ENCODE measurements around the gene NUMBL.

The NUMBL gene

GRCh38 chr19:40691421-40692211, 1.2 kb upstream of the NUMBL start:
- Histone ChIP-seq H3K4me3 (ENCODE audit: low read length in 2 of 2) (no peak overlapping the region), H3K27ac (ENCODE audit: low read depth in 2 of 2, low read length in 2 of 2) (peak overlapping the region; percentile 63 to 79), H3K9me3 (ENCODE audit: control insufficient read depth in 2 of 2, low read length in 2 of 2) (no peaks in the 10 kb centered on the region), H3K4me1 (ENCODE audit: control insufficient read depth in 2 of 2, insufficient read depth in 2 of 2, low read length in 2 of 2) (peaks cover 20 to 32% of the 10 kb centered on the region in 2 donors), H3K27me3 (ENCODE audit: control insufficient read depth in 2 of 2, insufficient read depth in 2 of 2, low read length in 2 of 2) (no peaks in the 10 kb centered on the region), H3K36me3 (ENCODE audit: control insufficient read depth in 2 of 2, insufficient read depth in 2 of 2, low read length in 2 of 2) (peaks cover 13 to 18% of the 10 kb centered on the region in 2 donors), H3K9ac (ENCODE audit: low read depth in 1 of 2, low read length in 2 of 2) (peak overlapping the region in 1 of 2 donors; percentile 72)

GRCh38 chr19:40690693-40691420, 406 bp upstream of the NUMBL start:
- peak overlapping the region; percentile 63 to 79 for H3K27ac ChIP-seq (ENCODE audit: low read depth in 2 of 2, low read length in 2 of 2)
- H3K4me1 ChIP-seq (ENCODE audit: control insufficient read depth in 2 of 2, insufficient read depth in 2 of 2, low read length in 2 of 2), result peaks cover 20 to 32% of the 10 kb centered on the region in 2 donors
- peak overlapping the region in 1 of 2 donors; percentile 72 for H3K9ac ChIP-seq (ENCODE audit: low read depth in 1 of 2, low read length in 2 of 2)

DNA sequence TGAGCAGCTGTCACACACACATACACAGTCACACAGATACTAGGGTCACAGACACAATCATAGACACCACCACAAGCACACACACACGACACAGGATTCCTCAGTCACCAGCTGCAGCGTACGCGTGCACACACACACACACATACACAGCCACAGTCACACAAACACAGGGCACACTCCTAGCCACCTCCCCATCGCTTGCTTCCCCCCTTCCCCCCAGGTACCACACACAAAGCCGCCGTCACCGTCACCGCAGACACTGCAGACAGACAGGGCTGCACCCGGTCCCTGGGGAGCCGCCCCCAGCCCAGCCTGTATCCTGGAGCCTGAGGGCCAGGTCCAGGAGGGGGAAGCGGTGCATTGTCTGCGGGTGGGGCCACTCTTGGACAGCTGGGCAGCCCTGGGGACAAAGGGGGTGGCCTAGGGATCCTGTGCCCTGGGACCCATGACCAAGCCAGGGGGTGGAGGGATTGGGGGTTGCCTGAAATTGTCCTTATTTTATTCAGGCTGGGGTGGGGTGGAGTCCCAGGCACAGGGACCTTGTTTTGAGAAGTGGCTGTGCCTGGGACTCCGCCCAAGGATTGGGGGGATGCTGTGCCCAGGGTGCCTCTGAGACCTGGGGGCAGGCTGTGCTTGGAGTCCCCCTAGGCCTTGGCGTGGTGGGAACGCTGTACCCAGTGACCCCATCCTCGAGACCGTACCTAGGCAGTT, 957 bp downstream of the NUMBL start:
- peaks cover 11 to 21% of the 10 kb centered on the region in 2 donors for H3K36me3 ChIP-seq (ENCODE audit: control insufficient read depth in 2 of 2, insufficient read depth in 2 of 2, low read length in 2 of 2)
- H3K27me3 ChIP-seq (ENCODE audit: control insufficient read depth in 2 of 2, insufficient read depth in 2 of 2, low read length in 2 of 2), result no peaks in the 10 kb centered on the region
- peak overlapping the region; percentile 65 to 74 for H3K4me3 ChIP-seq (ENCODE audit: low read length in 2 of 2)
- peak overlapping the region; percentile 55 to 58 for H3K9ac ChIP-seq (ENCODE audit: low read depth in 1 of 2, low read length in 2 of 2)
- H3K4me1 ChIP-seq (ENCODE audit: control insufficient read depth in 2 of 2, insufficient read depth in 2 of 2, low read length in 2 of 2), result peaks cover 20 to 37% of the 10 kb centered on the region in 2 donors
- no peaks in the 10 kb centered on the region for H3K9me3 ChIP-seq (ENCODE audit: control insufficient read depth in 2 of 2, low read length in 2 of 2)
- H3K27ac ChIP-seq (ENCODE audit: low read depth in 2 of 2, low read length in 2 of 2), result peak overlapping the region; percentile 42 to 68

More at GRCh38 chr19:40690693-40691420, 406 bp upstream of the NUMBL start:
- Histone ChIP-seq H3K27me3 (ENCODE audit: control insufficient read depth in 2 of 2, insufficient read depth in 2 of 2, low read length in 2 of 2) (no peaks in the 10 kb centered on the region), H3K9me3 (ENCODE audit: control insufficient read depth in 2 of 2, low read length in 2 of 2) (no peaks in the 10 kb centered on the region), H3K4me3 (ENCODE audit: low read length in 2 of 2) (peak overlapping the region; percentile 65 to 70), H3K36me3 (ENCODE audit: control insufficient read depth in 2 of 2, insufficient read depth in 2 of 2, low read length in 2 of 2) (peaks cover 11 to 20% of the 10 kb centered on the region in 2 donors)

- peak overlapping the region in 1 of 2 donors; percentile 68 for H3K27ac ChIP-seq (ENCODE audit: low read depth in 2 of 2, low read length in 2 of 2)
- H3K4me3 ChIP-seq (ENCODE audit: low read length in 2 of 2), result peak overlapping the region; percentile 65 to 74
- peak overlapping the region in 1 of 2 donors; percentile 55 for H3K9ac ChIP-seq (ENCODE audit: low read depth in 1 of 2, low read length in 2 of 2)
- no peaks in the 10 kb centered on the region for H3K9me3 ChIP-seq (ENCODE audit: control insufficient read depth in 2 of 2, low read length in 2 of 2)
- H3K4me1 ChIP-seq (ENCODE audit: control insufficient read depth in 2 of 2, insufficient read depth in 2 of 2, low read length in 2 of 2), result peaks cover 20 to 37% of the 10 kb centered on the region in 2 donors
- H3K27me3 ChIP-seq (ENCODE audit: control insufficient read depth in 2 of 2, insufficient read depth in 2 of 2, low read length in 2 of 2), result no peaks in the 10 kb centered on the region
- H3K36me3 ChIP-seq (ENCODE audit: control insufficient read depth in 2 of 2, insufficient read depth in 2 of 2, low read length in 2 of 2), result peaks cover 11 to 17% of the 10 kb centered on the region in 2 donors
Measured at GRCh38 chr19:40688987-40689338, 1.5 kb downstream of the NUMBL start.

DNA sequence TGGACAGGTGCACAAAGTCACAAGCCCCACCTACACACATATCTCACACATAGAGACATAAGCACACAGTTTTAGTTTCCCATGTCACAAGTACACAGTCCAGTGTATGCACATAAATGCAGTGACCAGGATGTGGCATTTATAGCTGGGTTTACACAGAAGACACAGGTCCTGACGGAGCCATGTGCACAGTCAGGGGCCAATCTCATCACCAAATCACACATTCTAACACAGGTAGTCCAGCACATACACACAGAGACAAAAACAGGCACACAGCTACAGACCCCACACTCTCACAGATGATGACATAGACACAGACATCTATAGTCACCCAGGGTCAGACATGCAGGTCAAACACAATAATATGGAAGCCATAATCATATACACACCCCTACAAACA, 2.1 kb downstream of the NUMBL start:
- H3K9ac ChIP-seq (ENCODE audit: low read depth in 1 of 2, low read length in 2 of 2), result peak overlapping the region in 1 of 2 donors; percentile 1
- H3K27me3 ChIP-seq (ENCODE audit: control insufficient read depth in 2 of 2, insufficient read depth in 2 of 2, low read length in 2 of 2), result no peaks in the 10 kb centered on the region
- peak overlapping the region in 1 of 2 donors; percentile 74 for H3K4me3 ChIP-seq (ENCODE audit: low read length in 2 of 2)
- peak overlapping the region in 1 of 2 donors; percentile 61 for H3K27ac ChIP-seq (ENCODE audit: low read depth in 2 of 2, low read length in 2 of 2)
- H3K4me1 ChIP-seq (ENCODE audit: control insufficient read depth in 2 of 2, insufficient read depth in 2 of 2, low read length in 2 of 2), result peaks cover 20 to 37% of the 10 kb centered on the region in 2 donors
- peaks cover 11 to 19% of the 10 kb centered on the region in 2 donors for H3K36me3 ChIP-seq (ENCODE audit: control insufficient read depth in 2 of 2, insufficient read depth in 2 of 2, low read length in 2 of 2)
- H3K9me3 ChIP-seq (ENCODE audit: control insufficient read depth in 2 of 2, low read length in 2 of 2), result no peaks in the 10 kb centered on the region

DNA sequence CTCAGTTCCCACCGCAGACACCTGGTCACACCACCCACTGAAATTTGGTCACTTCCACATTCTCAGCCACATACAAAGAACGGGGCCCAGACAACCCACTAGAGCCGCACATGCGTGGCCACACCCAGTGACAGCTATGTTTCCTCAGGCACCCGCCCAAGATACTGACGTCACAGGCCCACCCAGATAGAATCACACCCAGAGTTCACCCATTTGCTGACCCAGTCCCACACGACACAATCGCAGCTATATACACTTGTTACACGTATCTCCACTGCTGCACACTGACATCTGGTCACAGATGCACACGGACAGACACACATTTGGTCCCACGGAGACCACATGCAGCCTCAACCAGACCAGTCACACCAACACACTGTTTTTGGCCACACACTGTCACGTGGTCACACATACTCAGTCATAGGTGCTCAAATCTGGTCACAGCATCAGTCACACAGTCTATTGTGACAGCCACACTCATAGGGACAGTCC, 2.9 kb downstream of the NUMBL start:
- Histone ChIP-seq H3K36me3 (ENCODE audit: control insufficient read depth in 2 of 2, insufficient read depth in 2 of 2, low read length in 2 of 2) (peaks cover 11 to 19% of the 10 kb centered on the region in 2 donors), H3K27me3 (ENCODE audit: control insufficient read depth in 2 of 2, insufficient read depth in 2 of 2, low read length in 2 of 2) (no peaks in the 10 kb centered on the region), H3K4me3 (ENCODE audit: low read length in 2 of 2) (peak overlapping the region in 1 of 2 donors; percentile 74), H3K9ac (ENCODE audit: low read depth in 1 of 2, low read length in 2 of 2) (peak overlapping the region; percentile 1 to 9), H3K4me1 (ENCODE audit: control insufficient read depth in 2 of 2, insufficient read depth in 2 of 2, low read length in 2 of 2) (peaks cover 20 to 37% of the 10 kb centered on the region in 2 donors), H3K9me3 (ENCODE audit: control insufficient read depth in 2 of 2, low read length in 2 of 2) (no peaks in the 10 kb centered on the region), H3K27ac (ENCODE audit: low read depth in 2 of 2, low read length in 2 of 2) (peak overlapping the region; percentile 56 to 61)

- Histone ChIP-seq H3K9me3 (ENCODE audit: control insufficient read depth in 2 of 2, low read length in 2 of 2) (no peaks in the 10 kb centered on the region), H3K4me1 (ENCODE audit: control insufficient read depth in 2 of 2, insufficient read depth in 2 of 2, low read length in 2 of 2) (peaks cover 20 to 37% of the 10 kb centered on the region in 2 donors), H3K36me3 (ENCODE audit: control insufficient read depth in 2 of 2, insufficient read depth in 2 of 2, low read length in 2 of 2) (peaks cover 6 to 21% of the 10 kb centered on the region in 2 donors), H3K9ac (ENCODE audit: low read depth in 1 of 2, low read length in 2 of 2) (no peak overlapping the region), H3K4me3 (ENCODE audit: low read length in 2 of 2) (no peak overlapping the region), H3K27ac (ENCODE audit: low read depth in 2 of 2, low read length in 2 of 2) (peak overlapping the region; percentile 24 to 56), H3K27me3 (ENCODE audit: control insufficient read depth in 2 of 2, insufficient read depth in 2 of 2, low read length in 2 of 2) (no peaks in the 10 kb centered on the region)
Measured at GRCh38 chr19:40686882-40687524, 3.4 kb downstream of the NUMBL start.

DNA sequence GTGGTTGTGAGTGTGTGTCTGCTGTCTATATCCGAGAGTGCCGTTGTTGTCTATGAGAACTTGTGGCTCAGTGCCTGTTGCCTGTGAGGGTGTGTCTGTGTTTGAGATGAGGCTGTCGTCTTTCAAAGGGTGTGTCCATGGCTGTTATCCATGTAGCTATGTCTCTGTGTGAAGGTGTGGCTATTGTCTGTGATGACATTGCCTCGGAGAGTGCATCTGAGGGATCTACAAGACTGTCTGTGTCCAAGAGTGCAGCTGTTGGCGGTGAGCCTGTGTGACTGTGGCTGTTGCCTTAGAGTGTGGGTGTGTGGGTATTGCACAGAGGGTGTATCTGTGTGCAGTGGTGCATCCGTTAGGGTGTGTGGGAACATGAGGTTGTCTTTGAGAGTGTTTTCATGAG, 4.9 kb downstream of the NUMBL start:
- Histone ChIP-seq H3K27me3 (ENCODE audit: control insufficient read depth in 2 of 2, insufficient read depth in 2 of 2, low read length in 2 of 2) (no peaks in the 10 kb centered on the region), H3K9me3 (ENCODE audit: control insufficient read depth in 2 of 2, low read length in 2 of 2) (no peaks in the 10 kb centered on the region), H3K27ac (ENCODE audit: low read depth in 2 of 2, low read length in 2 of 2) (peak overlapping the region in 1 of 2 donors; percentile 2), H3K9ac (ENCODE audit: low read depth in 1 of 2, low read length in 2 of 2) (no peak overlapping the region), H3K4me1 (ENCODE audit: control insufficient read depth in 2 of 2, insufficient read depth in 2 of 2, low read length in 2 of 2) (peaks cover 15 to 31% of the 10 kb centered on the region in 2 donors), H3K4me3 (ENCODE audit: low read length in 2 of 2) (no peak overlapping the region), H3K36me3 (ENCODE audit: control insufficient read depth in 2 of 2, insufficient read depth in 2 of 2, low read length in 2 of 2) (peaks cover 8 to 21% of the 10 kb centered on the region in 2 donors)

- H3K36me3 ChIP-seq (ENCODE audit: control insufficient read depth in 2 of 2, insufficient read depth in 2 of 2, low read length in 2 of 2), result peaks cover 8 to 21% of the 10 kb centered on the region in 2 donors
- no peak overlapping the region for H3K4me3 ChIP-seq (ENCODE audit: low read length in 2 of 2)
- peak overlapping the region in 1 of 2 donors; percentile 2 for H3K27ac ChIP-seq (ENCODE audit: low read depth in 2 of 2, low read length in 2 of 2)
- no peaks in the 10 kb centered on the region for H3K27me3 ChIP-seq (ENCODE audit: control insufficient read depth in 2 of 2, insufficient read depth in 2 of 2, low read length in 2 of 2)
- H3K9me3 ChIP-seq (ENCODE audit: control insufficient read depth in 2 of 2, low read length in 2 of 2), result no peaks in the 10 kb centered on the region
- H3K9ac ChIP-seq (ENCODE audit: low read depth in 1 of 2, low read length in 2 of 2), result no peak overlapping the region
- peaks cover 15 to 31% of the 10 kb centered on the region in 2 donors for H3K4me1 ChIP-seq (ENCODE audit: control insufficient read depth in 2 of 2, insufficient read depth in 2 of 2, low read length in 2 of 2)
Measured at GRCh38 chr19:40685016-40685526, 5.4 kb downstream of the NUMBL start.

Measured in mucosa of rectum (tissue), 2 donors.